GM12801 (cell line): ENCODE data around the gene AGPS.

ENCODE experiments used
- TF ChIP-seq, protein P1 (sequence below): IDR thresholded peaks from one replicate; pipeline ENCODE4 v1.5.1; 2011; ENCODE audit warnings: control low read depth; ENCODE audit not compliant: insufficient read length; ENCODE audit errors: extremely low read depth

Gene AGPS

DNA sequence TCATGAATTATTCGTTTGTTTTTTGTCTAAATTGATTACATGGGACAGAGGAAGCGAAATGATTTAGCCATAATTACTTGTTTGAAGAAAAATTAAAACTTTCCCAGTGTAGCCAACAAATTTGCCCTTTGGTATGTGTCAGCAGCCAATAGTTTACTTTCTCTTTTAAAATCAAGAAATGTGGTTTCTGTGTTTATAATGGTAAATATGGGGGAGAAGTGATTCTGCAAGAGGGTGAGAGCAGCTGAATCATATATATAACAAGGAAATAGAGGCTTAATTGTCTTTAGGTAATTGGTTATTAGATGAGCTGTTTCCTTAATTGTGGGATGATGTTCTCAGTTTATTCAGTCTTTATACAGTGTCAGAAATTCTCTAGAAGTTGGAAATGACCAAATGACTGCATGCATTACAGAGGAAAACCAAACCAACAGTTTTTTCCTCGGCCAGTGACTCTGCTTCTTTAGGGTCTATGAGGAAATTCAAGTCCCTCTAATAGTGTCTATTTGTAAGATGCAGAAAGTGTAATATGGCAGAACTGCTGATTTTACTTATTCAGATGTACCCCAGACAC is 132.9 kb downstream of the AGPS start:
- TF ChIP-seq, protein P1, sequence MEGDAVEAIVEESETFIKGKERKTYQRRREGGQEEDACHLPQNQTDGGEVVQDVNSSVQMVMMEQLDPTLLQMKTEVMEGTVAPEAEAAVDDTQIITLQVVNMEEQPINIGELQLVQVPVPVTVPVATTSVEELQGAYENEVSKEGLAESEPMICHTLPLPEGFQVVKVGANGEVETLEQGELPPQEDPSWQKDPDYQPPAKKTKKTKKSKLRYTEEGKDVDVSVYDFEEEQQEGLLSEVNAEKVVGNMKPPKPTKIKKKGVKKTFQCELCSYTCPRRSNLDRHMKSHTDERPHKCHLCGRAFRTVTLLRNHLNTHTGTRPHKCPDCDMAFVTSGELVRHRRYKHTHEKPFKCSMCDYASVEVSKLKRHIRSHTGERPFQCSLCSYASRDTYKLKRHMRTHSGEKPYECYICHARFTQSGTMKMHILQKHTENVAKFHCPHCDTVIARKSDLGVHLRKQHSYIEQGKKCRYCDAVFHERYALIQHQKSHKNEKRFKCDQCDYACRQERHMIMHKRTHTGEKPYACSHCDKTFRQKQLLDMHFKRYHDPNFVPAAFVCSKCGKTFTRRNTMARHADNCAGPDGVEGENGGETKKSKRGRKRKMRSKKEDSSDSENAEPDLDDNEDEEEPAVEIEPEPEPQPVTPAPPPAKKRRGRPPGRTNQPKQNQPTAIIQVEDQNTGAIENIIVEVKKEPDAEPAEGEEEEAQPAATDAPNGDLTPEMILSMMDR: no peak

DNA sequence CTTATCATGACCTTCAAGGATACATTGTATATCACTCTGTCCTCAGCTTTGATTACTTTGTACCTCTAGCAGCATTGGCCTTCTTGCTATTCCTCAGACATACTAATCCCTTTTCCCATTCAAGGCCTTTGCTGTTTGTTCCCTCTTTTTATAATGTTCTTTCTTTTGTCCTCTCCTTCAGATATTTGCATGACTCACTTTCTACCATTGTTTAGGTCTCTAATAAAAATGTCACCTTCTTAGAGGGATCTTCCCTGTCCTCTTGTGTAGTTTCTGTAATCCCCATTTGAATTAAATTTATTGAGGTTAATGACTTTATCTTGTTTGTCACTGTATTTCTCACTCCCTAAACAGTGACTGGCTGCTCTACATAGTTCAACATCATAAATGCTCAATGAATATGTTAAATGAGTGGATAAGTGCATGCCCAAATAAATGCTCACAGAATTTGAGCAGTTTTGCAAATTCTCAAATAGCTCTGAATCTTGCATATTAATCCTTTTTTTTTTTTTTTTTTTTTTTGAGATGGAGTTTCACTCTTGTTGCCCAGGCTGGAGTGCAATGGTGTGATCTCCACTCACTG is 135.9 kb downstream of the AGPS start:
- TF ChIP-seq, protein P1: no peak

DNA sequence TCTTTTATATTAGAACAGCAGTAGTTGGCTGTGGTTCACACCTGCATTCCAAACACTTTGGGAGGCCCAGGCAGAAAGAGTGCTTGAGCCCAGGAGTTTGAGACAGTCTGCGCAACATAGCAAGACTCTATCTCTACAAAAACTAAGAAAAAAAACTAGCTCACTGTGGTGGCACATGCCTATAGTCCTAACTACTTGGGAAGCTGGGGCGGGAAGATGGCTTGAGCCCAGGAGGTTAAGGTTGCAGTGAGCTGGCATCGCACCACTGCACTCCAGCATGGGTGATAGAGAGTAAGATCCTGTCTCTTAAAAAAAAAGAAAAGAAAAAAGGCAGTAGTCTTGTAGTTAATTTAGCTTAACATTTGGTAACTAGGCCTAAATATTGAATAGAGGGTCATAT is 136.6 kb downstream of the AGPS start:
- TF ChIP-seq, protein P1: no peak

DNA sequence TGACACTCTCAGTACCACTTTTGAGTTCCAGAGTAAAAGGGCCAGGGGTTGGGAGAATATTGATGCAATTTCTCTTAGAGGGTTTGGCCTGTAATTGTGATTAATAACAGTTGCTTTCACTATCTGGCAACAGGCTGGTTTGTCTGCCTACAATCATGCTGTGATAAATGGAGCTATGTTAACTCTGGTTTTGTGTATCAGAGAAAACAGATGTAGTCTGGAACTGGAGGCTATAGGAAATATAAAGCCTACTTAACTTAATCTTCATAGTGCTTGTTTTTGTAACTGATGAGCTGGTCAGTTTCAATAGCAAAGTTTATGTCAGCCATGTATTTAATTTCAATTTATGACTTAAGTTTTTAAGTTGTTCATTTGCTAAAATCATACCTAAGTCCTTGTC is 138.0 kb downstream of the AGPS start:
- TF ChIP-seq, protein P1: no peak

DNA sequence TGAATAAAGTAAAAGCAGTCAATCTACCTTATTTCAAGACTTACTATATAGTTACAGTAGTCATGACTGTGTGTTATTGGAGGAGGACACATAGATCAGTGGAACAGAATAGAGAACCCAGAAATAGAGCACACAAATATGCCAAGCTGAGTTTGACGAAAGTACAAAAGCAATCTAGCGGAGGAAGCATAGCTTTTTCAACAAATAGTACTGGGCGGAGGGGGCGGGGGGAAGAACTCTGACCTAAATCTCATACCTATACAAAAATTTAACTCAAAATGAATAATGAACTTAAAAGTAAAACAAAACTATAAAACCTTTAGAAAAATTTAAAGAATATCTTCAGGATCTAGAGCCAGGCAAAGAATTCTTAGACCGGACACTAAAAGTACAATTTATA is 139.1 kb downstream of the AGPS start:
- TF ChIP-seq, protein P1: no peak

DNA sequence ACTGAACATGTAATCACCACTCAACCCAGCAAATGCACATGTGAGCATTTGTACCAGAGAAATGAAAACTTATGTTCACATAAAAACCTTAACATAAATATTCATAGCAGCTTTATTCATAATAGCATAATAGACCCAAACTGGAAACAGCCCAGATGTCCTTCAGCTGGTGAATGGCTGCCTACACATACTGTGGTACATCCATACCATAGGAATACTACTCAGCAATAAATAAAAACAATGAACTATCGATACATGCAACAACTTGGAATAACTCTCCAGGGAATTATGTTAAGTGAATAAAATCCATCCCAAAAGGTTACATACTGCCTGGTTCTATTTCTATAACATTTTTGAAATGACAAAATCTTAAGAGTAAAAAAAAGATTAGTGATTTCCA is 140.0 kb downstream of the AGPS start:
- TF ChIP-seq, protein P1: no peak

DNA sequence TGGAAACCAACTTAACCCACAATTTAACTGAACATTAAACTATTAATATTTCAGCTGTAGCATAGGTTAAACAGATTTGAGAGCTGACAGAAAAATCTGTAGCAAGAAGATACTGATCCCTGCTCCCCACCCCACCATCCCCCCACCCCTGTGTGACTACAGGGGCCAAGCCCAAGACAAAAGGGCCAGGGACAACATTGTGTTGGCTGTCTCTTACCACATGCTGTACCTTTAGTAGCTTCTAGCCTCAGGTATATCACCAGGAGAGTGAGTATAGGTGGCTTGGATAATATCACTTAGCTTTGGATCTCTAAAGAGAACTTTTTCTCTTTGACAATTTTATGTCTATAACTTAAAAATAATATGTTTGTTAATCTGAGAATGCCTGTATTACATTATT is 140.7 kb downstream of the AGPS start:
- TF ChIP-seq, protein P1: no peak
